Measurements from ENCODE around the gene HLA-DQA1.
"Not testable (repeated sequence)": the region's sequence is repeated elsewhere in the genome, so short reads cannot be mapped to it uniquely, and the experiment has no call there.

HLA-DQA1 gene

GRCh38 chr6:32637219-32637880, at the start of gene HLA-DQA1:
Gene HLA-DQA1, plus strand, starts transcription at chr6:32637406. Its CDS starts 53 bp downstream, at chr6:32637459.
- no peak for DNase-seq

- DNase-seq = no peak
Measured at GRCh38 chr6:32588156-32588555, 49.0 kb upstream of the HLA-DQA1 start.

- DNase-seq = peak; percentile 53
Measured at GRCh38 chr6:32589596-32590449, 47.4 kb upstream of the HLA-DQA1 start, which contains the start of gene HLA-DRB1. Gene HLA-DRB1, minus strand, starts transcription at chr6:32589848. Its CDS starts 106 bp downstream, at chr6:32589742.

- DNase-seq = not testable (repeated sequence)
Measured at GRCh38 chr6:32590713-32591112, 46.5 kb upstream of the HLA-DQA1 start.

GRCh38 chr6:32597024-32597423, 40.2 kb upstream of the HLA-DQA1 start:
- DNase-seq = no peak

GRCh38 chr6:32602383-32602782, 34.8 kb upstream of the HLA-DQA1 start:
- no peak for DNase-seq

GRCh38 chr6:32603222-32603621, 34.0 kb upstream of the HLA-DQA1 start:
- no peak for DNase-seq

GRCh38 chr6:32603888-32604287, 33.3 kb upstream of the HLA-DQA1 start:
- DNase-seq = no peak

- DNase-seq = no peak
Measured at GRCh38 chr6:32604434-32604877, 32.8 kb upstream of the HLA-DQA1 start.

- DNase-seq = no peak
Measured at GRCh38 chr6:32607263-32607987, 29.8 kb upstream of the HLA-DQA1 start.

GRCh38 chr6:32607988-32608298, 29.3 kb upstream of the HLA-DQA1 start:
- no peak for DNase-seq

GRCh38 chr6:32608362-32608761, 28.8 kb upstream of the HLA-DQA1 start:
- no peak for DNase-seq

GRCh38 chr6:32609391-32609730, 27.8 kb upstream of the HLA-DQA1 start:
- DNase-seq = no peak

GRCh38 chr6:32609731-32610640, 27.2 kb upstream of the HLA-DQA1 start:
- no peak for DNase-seq

GRCh38 chr6:32610682-32611296, 26.4 kb upstream of the HLA-DQA1 start:
- DNase-seq = no peak

GRCh38 chr6:32613475-32613874, 23.7 kb upstream of the HLA-DQA1 start:
- DNase-seq = no peak

GRCh38 chr6:32614366-32615081, 22.7 kb upstream of the HLA-DQA1 start:
- no peak for DNase-seq

GRCh38 chr6:32615885-32616532, 21.2 kb upstream of the HLA-DQA1 start:
- DNase-seq = no peak

GRCh38 chr6:32617751-32618150, 19.5 kb upstream of the HLA-DQA1 start:
- no peak for DNase-seq

- DNase-seq = no peak
Measured at GRCh38 chr6:32621372-32621771, 15.8 kb upstream of the HLA-DQA1 start.
